ENCODE measurements around the gene RSBN1L. TPM values are rescaled to one million over a fixed set of nuclear protein-coding genes. Genes with fewer than 3 reads are reported as not detected.
"Not testable (repeated sequence)": the region's sequence is repeated elsewhere in the genome, so short reads cannot be mapped to it uniquely, and the experiment has no call there.

Gene RSBN1L
- total RNA-seq (10 to 100 TPM; 45.0 to 51.0 TPM), polyA plus RNA-seq (1 to 10 TPM; 6.3 to 7.6 TPM)

GRCh38 chr7:77696057-77696642 lies at the start of gene RSBN1L:
Gene RSBN1L (plus strand): TSS chr7:77696459. CDS start chr7:77696470, 11 bp downstream.
- H3K4me1 ChIP-seq (ENCODE audit: insufficient read depth, low read length): peaks cover 48% of the 10 kb centered on the region
- Mint-ChIP-seq H3K36me3 (peaks cover 6 to 27% of the 10 kb centered on the region in 2 donors), H3K27ac (peak within 1 kb of the TSS; percentile 87 to 99 (median 97)), H3K4me3 (peak within 1 kb of the TSS; percentile 91 to 99 (median 98)), H3K9me3 (no peaks in the 10 kb centered on the region), H3K4me1 (peaks cover 35 to 69% (median 54%) of the 10 kb centered on the region in 4 donors), H3K27me3 (no peaks in the 10 kb centered on the region)
- no peaks in the 10 kb centered on the region for H3K9me3 ChIP-seq (ENCODE audit: control insufficient read depth in 1 of 2, low read length in 2 of 2)
- peak; percentile 98 to 99 (median 98) for DNase-seq
- no peaks in the 10 kb centered on the region for H3K36me3 ChIP-seq (ENCODE audit: insufficient read depth, low read length)
- CTCF ChIA-PET (ENCODE audit: partially characterized antibody): interaction anchor here (0.7 to 2.5 kb wide), 8 partner anchors 9 to 216 kb away, joined by 3 to 18 read pairs (median 4); no protein-coding TSS in a partner anchor
- H3K27me3 ChIP-seq (ENCODE audit: insufficient read depth, low read length): no peaks in the 10 kb centered on the region
- intact Hi-C loops (cut with micrococcal nuclease): loop anchor here (1.0 to 5.0 kb wide), 6 partner anchors 9 to 1394 kb away; partner anchors contain the start of genes HSPB1, PHTF2, PTPN12 and TMEM60
- POLR2A ChIA-PET (ENCODE audit: partially characterized antibody): interaction anchor here (0.6 to 4.1 kb wide), 24 partner anchors 8 to 574 kb away, joined by 3 to 41 read pairs (median 4); partner anchors contain the start of genes CCDC146, PHTF2 and TMEM60
- peak within 1 kb of the TSS; percentile 74 to 99 for H3K4me3 ChIP-seq (ENCODE audit: low read length in 2 of 2)
- H3K27ac ChIP-seq (ENCODE audit: low read depth, low read length): peak within 1 kb of the TSS; percentile 89

- peaks cover 0 to 7% of the 10 kb centered on the region in 2 donors for H3K36me3 Mint-ChIP-seq
These were observed 47.4 kb upstream of the RSBN1L start for GRCh38 chr7:77648742-77649338.

GRCh38 chr7:77649716-77650349 lies 46.4 kb upstream of the RSBN1L start:
- ChIA-PET CTCF (ENCODE audit: partially characterized antibody) (interaction anchor here (1.0 to 14.0 kb wide), 7 partner anchors 11 to 115 kb away, joined by 3 to 176 read pairs (median 17); no protein-coding TSS in a partner anchor), POLR2A (ENCODE audit: partially characterized antibody) (no interaction called here)
- no peak overlapping the region for H3K4me3 Mint-ChIP-seq

More at GRCh38 chr7:77648742-77649338, 47.4 kb upstream of the RSBN1L start:
- Histone ChIP-seq H3K27ac (ENCODE audit: low read depth, low read length) (no peak overlapping the region), H3K4me1 (ENCODE audit: insufficient read depth, low read length) (no peaks in the 10 kb centered on the region), H3K27me3 (ENCODE audit: insufficient read depth, low read length) (no peaks in the 10 kb centered on the region), H3K9me3 (ENCODE audit: control insufficient read depth in 1 of 2, low read length in 2 of 2) (no peaks in the 10 kb centered on the region), H3K4me3 (ENCODE audit: low read length in 2 of 2) (no peak overlapping the region), H3K36me3 (ENCODE audit: insufficient read depth, low read length) (no peaks in the 10 kb centered on the region)
- no peaks in the 10 kb centered on the region for H3K9me3 Mint-ChIP-seq
- ChIA-PET POLR2A (ENCODE audit: partially characterized antibody) (no interaction called here), CTCF (ENCODE audit: partially characterized antibody) (interaction anchor here (0.8 to 14.0 kb wide), 4 partner anchors 9 to 321 kb away, joined by 3 to 176 read pairs (median 10); no protein-coding TSS in a partner anchor)
- H3K4me3 Mint-ChIP-seq: no peak overlapping the region
- H3K4me1 Mint-ChIP-seq: peaks cover 0 to 2% (median 0%) of the 10 kb centered on the region in 4 donors
- DNase-seq: no peak
- no peak overlapping the region for H3K27ac Mint-ChIP-seq
- intact Hi-C loops (cut with micrococcal nuclease): no loop called here
- no peaks in the 10 kb centered on the region for H3K27me3 Mint-ChIP-seq

GRCh38 chr7:77651575-77652162 lies 44.6 kb upstream of the RSBN1L start:
- Mint-ChIP-seq H3K9me3 (no peaks in the 10 kb centered on the region), H3K36me3 (no peaks in the 10 kb centered on the region), H3K27me3 (no peaks in the 10 kb centered on the region), H3K27ac (no peak overlapping the region), H3K4me1 (peaks cover 0 to 2% (median 0%) of the 10 kb centered on the region in 4 donors), H3K4me3 (no peak overlapping the region)
- Histone ChIP-seq H3K27ac (ENCODE audit: low read depth, low read length) (no peak overlapping the region), H3K9me3 (ENCODE audit: control insufficient read depth in 1 of 2, low read length in 2 of 2) (no peaks in the 10 kb centered on the region), H3K36me3 (ENCODE audit: insufficient read depth, low read length) (no peaks in the 10 kb centered on the region), H3K27me3 (ENCODE audit: insufficient read depth, low read length) (no peaks in the 10 kb centered on the region), H3K4me3 (ENCODE audit: low read length in 2 of 2) (no peak overlapping the region), H3K4me1 (ENCODE audit: insufficient read depth, low read length) (no peaks in the 10 kb centered on the region)
- CTCF ChIA-PET (ENCODE audit: partially characterized antibody): interaction anchor here (0.7 to 14.0 kb wide), 60 partner anchors 9 to 402 kb away, joined by 3 to 176 read pairs (median 4); partner anchors contain the start of gene PTPN12
- intact Hi-C loops (cut with micrococcal nuclease): loop anchor here (1.0 kb wide), 2 partner anchors 108 to 114 kb away; partner anchors contain the start of gene PTPN12
- peak in 4 of 5 donors; percentile 36 to 48 (median 44) for DNase-seq
- POLR2A ChIA-PET (ENCODE audit: partially characterized antibody): interaction anchor here (0.6 to 1.3 kb wide), 2 partner anchors 64 to 121 kb away, joined by 3 to 4 read pairs; no protein-coding TSS in a partner anchor

More at GRCh38 chr7:77649716-77650349, 46.4 kb upstream of the RSBN1L start:
- no peak for DNase-seq
- Histone ChIP-seq H3K9me3 (ENCODE audit: control insufficient read depth in 1 of 2, low read length in 2 of 2) (no peaks in the 10 kb centered on the region), H3K4me3 (ENCODE audit: low read length in 2 of 2) (no peak overlapping the region), H3K27ac (ENCODE audit: low read depth, low read length) (no peak overlapping the region), H3K27me3 (ENCODE audit: insufficient read depth, low read length) (no peaks in the 10 kb centered on the region), H3K4me1 (ENCODE audit: insufficient read depth, low read length) (no peaks in the 10 kb centered on the region), H3K36me3 (ENCODE audit: insufficient read depth, low read length) (no peaks in the 10 kb centered on the region)
- Mint-ChIP-seq H3K36me3 (peaks cover 0 to 4% of the 10 kb centered on the region in 2 donors), H3K4me1 (peaks cover 0 to 2% (median 0%) of the 10 kb centered on the region in 4 donors), H3K9me3 (no peaks in the 10 kb centered on the region), H3K27ac (no peak overlapping the region), H3K27me3 (no peaks in the 10 kb centered on the region)
- intact Hi-C loops (cut with micrococcal nuclease): no loop called here

- H3K9me3 ChIP-seq (ENCODE audit: control insufficient read depth in 1 of 2, low read length in 2 of 2); POLR2A ChIA-PET (ENCODE audit: partially characterized antibody); H3K4me1 ChIP-seq (ENCODE audit: insufficient read depth, low read length); H3K27me3 ChIP-seq (ENCODE audit: insufficient read depth, low read length); H3K36me3 ChIP-seq (ENCODE audit: insufficient read depth, low read length); H3K27me3 Mint-ChIP-seq; H3K36me3 Mint-ChIP-seq; H3K4me3 ChIP-seq (ENCODE audit: low read length in 2 of 2); H3K4me3 Mint-ChIP-seq; H3K9me3 Mint-ChIP-seq; H3K27ac Mint-ChIP-seq; DNase-seq; H3K27ac ChIP-seq (ENCODE audit: low read depth, low read length); intact Hi-C loops (cut with micrococcal nuclease); H3K4me1 Mint-ChIP-seq: not testable (repeated sequence)
- CTCF ChIA-PET (ENCODE audit: partially characterized antibody): interaction anchor here (0.6 to 14.0 kb wide), 14 partner anchors 8 to 390 kb away, joined by 3 to 176 read pairs (median 13); partner anchors contain the start of gene PTPN12
These were observed 43.4 kb upstream of the RSBN1L start for GRCh38 chr7:77652826-77653225.

GRCh38 chr7:77653572-77653971 lies 42.7 kb upstream of the RSBN1L start:
- Mint-ChIP-seq H3K27me3 (no peaks in the 10 kb centered on the region), H3K4me1 (peaks cover 0 to 2% (median 0%) of the 10 kb centered on the region in 4 donors), H3K4me3 (no peak overlapping the region), H3K27ac (no peak overlapping the region), H3K9me3 (no peaks in the 10 kb centered on the region), H3K36me3 (no peaks in the 10 kb centered on the region)
- ChIA-PET POLR2A (ENCODE audit: partially characterized antibody) (no interaction called here), CTCF (ENCODE audit: partially characterized antibody) (interaction anchor here (0.5 to 14.0 kb wide), 8 partner anchors 32 to 390 kb away, joined by 3 to 176 read pairs (median 10); no protein-coding TSS in a partner anchor)
- Histone ChIP-seq H3K27ac (ENCODE audit: low read depth, low read length) (no peak overlapping the region), H3K27me3 (ENCODE audit: insufficient read depth, low read length) (no peaks in the 10 kb centered on the region), H3K4me3 (ENCODE audit: low read length in 2 of 2) (no peak overlapping the region), H3K4me1 (ENCODE audit: insufficient read depth, low read length) (no peaks in the 10 kb centered on the region), H3K36me3 (ENCODE audit: insufficient read depth, low read length) (no peaks in the 10 kb centered on the region), H3K9me3 (ENCODE audit: control insufficient read depth in 1 of 2, low read length in 2 of 2) (no peaks in the 10 kb centered on the region)
- intact Hi-C loops (cut with micrococcal nuclease): no loop called here
- no peak for DNase-seq

All from CD4-positive, alpha-beta memory T cell (primary cell).